Stimulated activated CD8-positive, alpha-beta memory T cell treated with anti-CD3 and anti-CD28 coated beads, Interleukin-7, amount 100 ng/mL, for 4 hours (primary cell): ENCODE results near the gene ANKS1A.

Source experiments
- DNase-seq, 2 donors: peaks; one replicate each; pipeline ENCODE4 v3.0.0-alpha.2; 2020; ENCODE audit warnings: low read depth in 2 of 2

Gene ANKS1A

GRCh38 chr6:35023091-35024000, 134.3 kb downstream of the ANKS1A start:
- no peak for DNase-seq

GRCh38 chr6:35024551-35025054, 135.5 kb downstream of the ANKS1A start:
- DNase-seq, result no peak

GRCh38 chr6:35025232-35026188, 136.5 kb downstream of the ANKS1A start:
- no peak for DNase-seq

- DNase-seq, result no peak
Measured at GRCh38 chr6:35026434-35027222, 137.6 kb downstream of the ANKS1A start.

- no peak for DNase-seq
Measured at GRCh38 chr6:35027807-35028206, 138.8 kb downstream of the ANKS1A start.

GRCh38 chr6:35028781-35029769, 140.0 kb downstream of the ANKS1A start:
- no peak for DNase-seq

- DNase-seq, result no peak
Measured at GRCh38 chr6:35030099-35030498, 141.0 kb downstream of the ANKS1A start.

GRCh38 chr6:35031611-35032529, 142.8 kb downstream of the ANKS1A start:
- no peak for DNase-seq

GRCh38 chr6:35033683-35034082, 144.6 kb downstream of the ANKS1A start:
- DNase-seq, result no peak

GRCh38 chr6:35034411-35035191, 145.5 kb downstream of the ANKS1A start:
- no peak for DNase-seq

- no peak for DNase-seq
Measured at GRCh38 chr6:35035481-35036030, 146.5 kb downstream of the ANKS1A start.

- DNase-seq, result no peak
Measured at GRCh38 chr6:35036059-35036827, 147.2 kb downstream of the ANKS1A start.

- no peak for DNase-seq
Measured at GRCh38 chr6:35036828-35037663, 148.0 kb downstream of the ANKS1A start.

- no peak for DNase-seq
Measured at GRCh38 chr6:35037664-35038038, 148.6 kb downstream of the ANKS1A start.

GRCh38 chr6:35038076-35038475, 149.0 kb downstream of the ANKS1A start:
- no peak for DNase-seq

- DNase-seq, result no peak
Measured at GRCh38 chr6:35040398-35040797, 151.3 kb downstream of the ANKS1A start.
